NB4 (cell line): ENCODE measurements around the gene SLC6A11.

ENCODE experiments used
- MYC ChIP-seq: IDR thresholded peaks from 2 replicates; pipeline ENCODE4 v1.6.1; 2011; ENCODE audit warnings: low read depth, low read length
- POLR2A ChIP-seq: IDR thresholded peaks from 2 replicates; pipeline ENCODE4 v1.6.1; 2011; ENCODE audit warnings: mild to moderate bottlenecking; ENCODE audit not compliant: insufficient read length; ENCODE audit errors: extremely low read depth
- TF ChIP-seq, protein P1 (sequence below): IDR thresholded peaks from 2 replicates; pipeline ENCODE4 v1.6.1; 2011; ENCODE audit warnings: low read depth, low read length
- TF ChIP-seq, protein P2 (sequence below): IDR thresholded peaks from one replicate; pipeline ENCODE4 v1.5.1; 2012; ENCODE audit warnings: low read depth, low read length

DNA sequence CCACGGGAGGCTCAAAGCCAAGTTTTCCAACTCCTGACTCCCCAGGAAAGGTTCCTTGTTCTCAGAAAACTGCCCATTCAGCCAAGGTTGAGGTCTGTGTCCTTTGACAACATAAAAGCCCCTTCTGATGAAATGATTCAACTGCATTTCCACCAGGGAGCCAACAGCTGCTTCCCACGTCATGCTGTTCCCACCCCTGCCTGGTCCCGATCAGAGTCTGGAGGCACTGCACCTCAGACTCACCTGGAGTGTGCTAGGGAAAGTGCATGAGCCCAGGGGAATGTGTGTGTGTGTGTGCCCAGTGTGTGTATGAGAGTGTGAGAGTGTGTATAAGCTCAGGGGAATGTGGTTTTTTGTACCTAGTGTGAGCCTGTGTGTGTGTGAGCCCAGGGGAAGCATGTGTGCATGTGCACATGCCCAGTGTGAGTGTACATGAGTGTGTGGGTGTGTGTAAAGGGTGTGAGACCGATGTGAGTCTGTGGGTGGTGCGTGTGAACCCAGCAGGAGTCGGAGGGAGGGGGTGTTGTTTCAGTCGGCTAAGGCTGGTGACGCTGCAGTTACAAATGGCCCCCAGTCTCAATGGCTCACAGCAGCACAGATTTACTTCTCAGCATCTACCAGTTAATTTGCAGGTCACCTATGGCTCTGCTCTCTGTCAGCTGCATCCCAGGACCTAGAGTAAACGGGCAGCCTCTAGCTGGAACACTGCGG lies 156.2 kb downstream of the SLC6A11 start:
- TF ChIP-seq, protein P1, sequence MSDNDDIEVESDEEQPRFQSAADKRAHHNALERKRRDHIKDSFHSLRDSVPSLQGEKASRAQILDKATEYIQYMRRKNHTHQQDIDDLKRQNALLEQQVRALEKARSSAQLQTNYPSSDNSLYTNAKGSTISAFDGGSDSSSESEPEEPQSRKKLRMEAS = no peak
- TF ChIP-seq, protein P2, sequence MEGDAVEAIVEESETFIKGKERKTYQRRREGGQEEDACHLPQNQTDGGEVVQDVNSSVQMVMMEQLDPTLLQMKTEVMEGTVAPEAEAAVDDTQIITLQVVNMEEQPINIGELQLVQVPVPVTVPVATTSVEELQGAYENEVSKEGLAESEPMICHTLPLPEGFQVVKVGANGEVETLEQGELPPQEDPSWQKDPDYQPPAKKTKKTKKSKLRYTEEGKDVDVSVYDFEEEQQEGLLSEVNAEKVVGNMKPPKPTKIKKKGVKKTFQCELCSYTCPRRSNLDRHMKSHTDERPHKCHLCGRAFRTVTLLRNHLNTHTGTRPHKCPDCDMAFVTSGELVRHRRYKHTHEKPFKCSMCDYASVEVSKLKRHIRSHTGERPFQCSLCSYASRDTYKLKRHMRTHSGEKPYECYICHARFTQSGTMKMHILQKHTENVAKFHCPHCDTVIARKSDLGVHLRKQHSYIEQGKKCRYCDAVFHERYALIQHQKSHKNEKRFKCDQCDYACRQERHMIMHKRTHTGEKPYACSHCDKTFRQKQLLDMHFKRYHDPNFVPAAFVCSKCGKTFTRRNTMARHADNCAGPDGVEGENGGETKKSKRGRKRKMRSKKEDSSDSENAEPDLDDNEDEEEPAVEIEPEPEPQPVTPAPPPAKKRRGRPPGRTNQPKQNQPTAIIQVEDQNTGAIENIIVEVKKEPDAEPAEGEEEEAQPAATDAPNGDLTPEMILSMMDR = no peak
- TF ChIP-seq POLR2A (no peak), MYC (no peak)
